Neural progenitor cell (in vitro differentiated cells): ENCODE data around the gene SNX1.

ENCODE experiments used
- CTCF ChIP-seq: fragments of 200-600 bp; sonication (generic); IDR thresholded peaks from 2 replicates; pipeline ENCODE4 v1.5.1; 2017; ENCODE audit warnings: antibody characterized with exemption, mild to moderate bottlenecking
- EZH2 ChIP-seq: fragments of 200-600 bp; sonication (generic); IDR thresholded peaks from 2 replicates; pipeline ENCODE4 v1.6.1; 2017; ENCODE audit warnings: antibody characterized with exemption, mild to moderate bottlenecking, moderate library complexity
- EZH2phosphoT487 ChIP-seq: fragments of 200-600 bp; sonication (generic); IDR thresholded peaks from 2 replicates; pipeline ENCODE4 v1.6.1; 2017; ENCODE audit warnings: antibody characterized with exemption

GRCh38 chr15:64187396-64188191 is 91.8 kb downstream of the SNX1 start:
- no peak for TF ChIP-seq CTCF
- TF ChIP-seq EZH2: no peak
- TF ChIP-seq EZH2phosphoT487: no peak
